Measurements from ENCODE around the gene IGFBP4.

Gene IGFBP4

GRCh38 chr17:40457369-40457768, 14.1 kb downstream of the IGFBP4 start:
- no peak for DNase-seq

- no peak for DNase-seq
These were observed 14.9 kb downstream of the IGFBP4 start for GRCh38 chr17:40457964-40458791.

DNA sequence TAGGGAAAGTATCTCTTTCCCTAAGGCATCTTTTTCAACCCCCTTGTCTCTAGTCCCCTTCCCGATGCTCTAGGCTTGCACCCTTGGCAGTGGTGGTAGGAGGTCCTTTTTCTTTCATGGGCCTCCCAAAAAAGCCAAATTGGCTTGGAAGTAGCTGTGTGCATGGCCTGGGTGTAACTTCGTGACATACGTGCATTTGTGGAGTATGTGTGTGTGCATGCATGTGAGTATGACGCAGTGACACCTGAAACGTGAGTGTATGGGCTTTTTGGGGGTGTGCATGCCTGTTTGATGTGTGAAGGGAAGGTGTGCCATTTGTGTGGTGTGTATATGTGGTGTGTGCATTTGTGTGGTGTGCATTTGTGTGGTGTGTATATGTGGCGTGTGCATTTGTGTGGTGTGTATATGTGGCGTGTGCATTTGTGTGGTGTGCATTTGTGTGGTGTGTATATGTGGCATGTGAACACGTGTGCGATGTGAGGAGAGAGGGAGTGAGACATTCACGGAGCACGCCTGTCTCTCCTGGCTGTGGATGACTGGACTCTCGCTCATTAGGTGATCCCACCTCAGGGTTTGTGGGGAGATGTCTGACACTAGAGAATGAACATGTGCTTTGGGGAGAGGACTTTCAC, 15.7 kb downstream of the IGFBP4 start:
- no peak for DNase-seq

GRCh38 chr17:40459636-40460603, 16.7 kb downstream of the IGFBP4 start:
- DNase-seq, result no peak

- no peak for DNase-seq
These were observed 17.3 kb downstream of the IGFBP4 start for GRCh38 chr17:40460604-40460967.

- DNase-seq, result no peak
These were observed 17.9 kb downstream of the IGFBP4 start for GRCh38 chr17:40460968-40461731.

- DNase-seq, result no peak
These were observed 18.6 kb downstream of the IGFBP4 start for GRCh38 chr17:40461732-40462342.

DNA sequence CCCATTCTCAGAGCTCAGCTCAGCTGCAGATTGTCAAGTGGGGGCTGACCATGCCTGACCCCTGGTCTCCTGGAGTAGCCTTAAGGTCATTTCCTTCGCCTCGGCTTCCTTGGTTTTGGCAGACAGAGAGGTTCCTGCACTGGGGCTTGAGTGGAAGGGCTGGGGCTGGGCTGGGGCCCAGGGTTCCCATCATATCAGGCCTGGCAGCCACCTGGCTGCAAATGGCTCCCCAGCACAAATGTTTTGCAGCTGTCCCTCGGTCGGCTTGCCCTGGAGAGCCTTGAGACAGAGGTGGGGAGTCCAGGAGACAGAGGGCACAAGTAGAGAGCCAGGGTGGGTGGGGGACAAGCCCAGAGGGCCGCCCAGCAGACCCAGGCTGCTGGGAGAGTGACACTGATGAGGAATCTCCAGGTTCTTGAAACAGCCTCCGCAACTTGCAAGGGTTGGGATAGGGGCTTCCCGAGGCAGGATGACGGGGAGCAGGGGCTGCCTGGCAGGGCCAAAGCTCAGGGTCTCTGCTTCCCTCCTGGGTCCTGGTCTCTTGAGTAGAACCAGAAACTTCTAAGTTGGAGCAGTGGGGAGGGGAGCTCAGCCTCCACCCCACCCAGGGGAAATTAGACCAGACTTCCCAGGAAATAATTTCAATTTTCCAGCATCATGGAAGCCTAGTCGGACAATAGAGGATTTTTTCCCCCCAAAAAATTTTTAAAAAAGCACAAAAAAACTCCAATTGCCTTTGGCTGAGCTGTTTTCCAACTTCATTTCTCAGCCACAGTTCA, 19.3 kb downstream of the IGFBP4 start:
- DNase-seq, result no peak

GRCh38 chr17:40463122-40463550, 19.9 kb downstream of the IGFBP4 start:
- no peak for DNase-seq

DNA sequence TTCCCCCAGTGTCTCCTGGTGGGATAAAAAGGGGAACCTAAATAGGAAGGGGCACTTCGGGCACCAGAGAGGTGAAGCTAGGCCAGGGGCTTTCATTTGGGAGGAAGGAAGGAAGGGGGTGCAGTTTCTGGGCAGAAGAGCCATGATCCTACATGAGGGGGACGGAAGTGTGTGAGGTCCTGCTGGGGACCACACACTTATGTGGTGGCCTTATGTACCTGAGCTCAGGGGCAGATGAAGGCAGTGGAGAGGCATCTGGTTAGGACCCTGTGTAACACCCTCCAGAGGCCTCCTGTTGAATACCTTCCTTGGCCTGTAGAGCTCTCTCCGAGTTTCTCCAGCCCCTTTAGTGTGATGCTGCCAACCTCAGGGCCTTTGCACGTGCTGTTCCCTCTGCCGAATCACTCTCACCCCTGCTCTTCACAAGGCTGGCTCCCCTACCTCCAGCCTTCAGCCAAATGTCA, 21.2 kb downstream of the IGFBP4 start:
- DNase-seq, result no peak

DNA sequence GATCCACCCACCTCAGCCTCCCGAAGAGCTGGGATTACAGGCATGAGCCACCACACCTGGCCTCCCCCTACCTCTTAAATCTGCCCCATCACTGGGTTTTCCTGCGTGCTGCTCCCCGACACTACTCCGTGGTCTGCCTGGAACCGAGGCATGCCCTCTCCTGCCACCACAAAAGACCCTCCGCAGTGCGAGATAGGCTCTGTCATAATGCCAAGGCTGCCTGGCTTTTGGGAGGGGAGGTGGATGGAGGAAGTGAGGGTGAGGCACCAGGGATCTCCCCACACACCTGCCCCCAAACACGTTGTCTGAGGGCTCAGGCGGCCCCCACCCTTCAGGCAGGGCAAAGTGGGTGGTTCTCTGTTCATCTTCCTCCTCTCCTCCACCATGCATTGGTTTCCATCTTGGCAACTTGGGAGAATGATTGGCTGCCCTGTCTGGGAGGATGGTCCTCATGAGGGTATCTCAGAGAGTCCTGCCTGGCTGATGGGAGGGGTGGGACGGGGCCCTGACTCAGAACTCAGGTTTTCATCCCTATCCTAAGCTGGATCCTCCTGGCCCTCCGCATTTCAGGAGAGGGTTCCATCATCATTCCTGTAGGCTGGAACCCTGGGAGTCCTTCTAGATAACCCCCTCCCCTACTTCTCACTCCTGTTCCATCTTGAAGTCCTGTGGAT, 23.2 kb downstream of the IGFBP4 start:
- no peak for DNase-seq

DNA sequence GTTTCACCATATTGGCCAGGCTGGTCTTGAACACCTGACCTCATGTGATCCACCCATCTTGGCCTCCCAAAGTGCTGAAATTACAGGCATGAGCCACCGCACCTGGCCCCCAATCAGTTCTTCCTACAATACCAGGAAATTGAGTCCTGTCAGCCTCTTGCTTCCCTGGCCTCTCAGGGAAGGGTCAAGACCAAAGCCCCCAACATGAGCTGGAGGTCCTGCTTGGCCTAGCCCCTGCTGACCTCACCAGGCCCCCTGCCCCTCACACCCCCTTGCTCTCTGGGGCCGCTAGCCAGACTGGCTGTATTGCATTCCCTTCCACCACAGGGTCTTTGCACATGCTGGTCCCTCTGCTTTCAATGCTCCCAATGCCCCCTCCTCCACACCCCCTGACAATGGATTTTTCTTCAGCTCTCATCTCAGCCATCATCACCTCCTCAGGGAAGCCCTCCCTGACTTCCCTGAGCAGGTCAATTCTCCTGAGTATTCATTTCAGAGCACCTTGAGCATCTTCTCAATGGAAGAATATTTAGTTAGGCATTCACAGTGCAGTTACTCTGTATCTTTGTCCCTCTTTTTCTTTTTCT, 24.1 kb downstream of the IGFBP4 start:
- no peak for DNase-seq

GRCh38 chr17:40468560-40468959, 25.3 kb downstream of the IGFBP4 start:
- DNase-seq, result no peak

GRCh38 chr17:40469805-40470675, 26.8 kb downstream of the IGFBP4 start:
- no peak for DNase-seq

- no peak for DNase-seq
These were observed 27.9 kb downstream of the IGFBP4 start for GRCh38 chr17:40470932-40471828.

DNA sequence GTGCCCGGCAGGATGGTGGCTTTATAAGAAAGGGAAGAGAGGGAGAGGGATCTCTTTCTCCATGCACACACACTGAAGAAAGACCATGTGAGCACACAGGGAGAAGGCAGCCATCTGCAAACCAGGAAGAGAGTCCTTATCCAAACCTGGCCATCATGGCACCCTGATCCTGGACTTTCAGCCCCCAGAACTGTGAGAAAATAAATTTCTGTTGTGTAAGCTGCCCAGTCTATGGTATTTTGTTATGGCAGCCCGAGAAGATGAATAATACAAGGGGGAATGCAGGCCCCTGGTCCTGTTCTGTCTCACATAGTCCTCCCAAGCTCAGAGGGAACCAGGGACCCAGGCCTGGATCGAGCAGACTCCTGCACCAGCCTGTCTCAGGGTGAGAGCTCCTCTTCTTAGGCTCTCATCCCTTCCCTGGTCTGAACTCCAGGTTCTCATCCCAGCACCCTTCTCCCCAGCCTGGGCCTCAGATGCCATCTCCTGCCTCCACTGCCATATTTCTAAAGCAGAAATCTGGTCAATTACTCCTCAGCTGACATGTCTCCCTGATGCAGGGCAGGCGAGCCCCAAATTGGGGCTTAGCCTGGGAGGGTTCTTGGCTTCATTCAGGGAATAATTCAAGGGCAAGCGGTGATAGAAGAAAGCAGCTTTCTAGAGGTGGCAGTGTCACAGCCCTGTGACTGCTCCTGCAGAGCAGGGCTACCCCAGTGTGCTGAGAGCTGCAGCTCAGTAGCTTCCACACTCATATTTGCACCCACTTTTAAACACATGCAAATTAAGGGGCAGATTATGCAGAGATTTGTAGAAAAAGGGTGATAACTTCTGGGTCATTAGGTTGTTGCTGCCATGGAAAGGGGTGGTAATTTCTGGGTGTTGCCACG, 28.8 kb downstream of the IGFBP4 start:
- no peak for DNase-seq

All from suppressor macrophage (primary cell).